ENCODE data around the gene SPECC1. TPM values are rescaled to one million over a fixed set of nuclear protein-coding genes. Genes with fewer than 3 reads are reported as not detected.

SPECC1 gene
- total RNA-seq, 1 donor from 2014 or later = 35.6 TPM

- Mint-ChIP-seq H3K4me3 (no peak overlapping the region), H3K27me3 (ENCODE audit: low read depth) (no peaks in the 10 kb centered on the region), H3K9me3 (peaks cover 23% of the 10 kb centered on the region), H3K36me3 (peaks cover 27% of the 10 kb centered on the region), H3K4me1 (peaks cover 5% of the 10 kb centered on the region), H3K27ac (no peak overlapping the region)
- DNase-seq (ENCODE audit: low spot score in 2 of 2, unreplicated experiment in 2 of 2) = no peak
- TF ChIP-seq, protein P1, sequence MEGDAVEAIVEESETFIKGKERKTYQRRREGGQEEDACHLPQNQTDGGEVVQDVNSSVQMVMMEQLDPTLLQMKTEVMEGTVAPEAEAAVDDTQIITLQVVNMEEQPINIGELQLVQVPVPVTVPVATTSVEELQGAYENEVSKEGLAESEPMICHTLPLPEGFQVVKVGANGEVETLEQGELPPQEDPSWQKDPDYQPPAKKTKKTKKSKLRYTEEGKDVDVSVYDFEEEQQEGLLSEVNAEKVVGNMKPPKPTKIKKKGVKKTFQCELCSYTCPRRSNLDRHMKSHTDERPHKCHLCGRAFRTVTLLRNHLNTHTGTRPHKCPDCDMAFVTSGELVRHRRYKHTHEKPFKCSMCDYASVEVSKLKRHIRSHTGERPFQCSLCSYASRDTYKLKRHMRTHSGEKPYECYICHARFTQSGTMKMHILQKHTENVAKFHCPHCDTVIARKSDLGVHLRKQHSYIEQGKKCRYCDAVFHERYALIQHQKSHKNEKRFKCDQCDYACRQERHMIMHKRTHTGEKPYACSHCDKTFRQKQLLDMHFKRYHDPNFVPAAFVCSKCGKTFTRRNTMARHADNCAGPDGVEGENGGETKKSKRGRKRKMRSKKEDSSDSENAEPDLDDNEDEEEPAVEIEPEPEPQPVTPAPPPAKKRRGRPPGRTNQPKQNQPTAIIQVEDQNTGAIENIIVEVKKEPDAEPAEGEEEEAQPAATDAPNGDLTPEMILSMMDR (IDR thresholded peaks at IDR 0.05; ENCODE audit: unreplicated experiment) = no peak
Observed at GRCh38 chr17:20200865-20201458, 191.8 kb downstream of the SPECC1 start.

DNA sequence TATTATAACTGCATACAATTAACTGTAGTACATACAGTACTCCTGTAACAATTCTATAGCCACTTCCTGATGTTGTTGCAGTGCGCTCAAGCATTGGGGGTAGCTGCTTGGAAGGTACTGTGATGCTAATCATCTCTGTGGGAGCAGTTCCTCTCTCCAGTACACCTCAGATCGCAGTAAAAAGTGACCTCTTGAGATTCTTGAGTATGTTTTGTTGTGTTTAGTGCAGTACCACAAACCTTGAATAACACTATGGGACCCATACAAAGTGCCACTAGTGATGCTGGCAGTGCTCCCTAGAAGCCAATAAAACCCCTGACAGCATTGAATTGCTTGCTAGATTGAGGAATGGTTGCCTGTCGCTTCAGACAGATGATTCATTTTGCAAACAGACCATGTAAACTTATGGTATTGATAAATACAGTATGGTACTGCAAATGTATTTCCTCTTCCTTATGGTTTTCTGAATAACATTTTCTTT is 193.0 kb downstream of the SPECC1 start:
- Mint-ChIP-seq H3K27me3 (ENCODE audit: low read depth) (no peaks in the 10 kb centered on the region), H3K27ac (no peak overlapping the region), H3K4me1 (peaks cover 13% of the 10 kb centered on the region), H3K9me3 (peaks cover 14% of the 10 kb centered on the region), H3K4me3 (no peak overlapping the region), H3K36me3 (peaks cover 22% of the 10 kb centered on the region)
- no peak for DNase-seq (ENCODE audit: low spot score in 2 of 2, unreplicated experiment in 2 of 2)
- TF ChIP-seq, protein P1 (IDR thresholded peaks at IDR 0.05; ENCODE audit: unreplicated experiment) = no peak

DNA sequence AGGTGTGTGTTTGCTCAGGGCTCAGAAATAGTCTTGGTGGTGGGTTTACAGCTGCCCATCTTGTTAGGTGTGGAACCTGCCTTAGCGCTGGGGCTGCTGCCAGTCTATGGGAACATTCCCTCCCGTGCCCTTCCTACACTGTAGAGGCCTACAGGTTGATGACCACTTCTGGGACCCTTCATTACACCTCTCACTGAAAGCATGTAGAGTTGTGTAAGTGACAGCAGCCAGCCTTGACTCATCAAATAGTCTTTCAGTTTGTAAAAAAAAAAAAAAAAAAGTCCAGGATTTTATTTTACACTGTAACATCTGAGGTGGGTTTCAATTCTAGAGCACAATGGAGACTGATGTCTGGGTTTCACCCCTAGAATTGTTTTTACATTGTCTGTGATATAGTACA is 193.9 kb downstream of the SPECC1 start:
- DNase-seq (ENCODE audit: low spot score in 2 of 2, unreplicated experiment in 2 of 2) = no peak
- Mint-ChIP-seq H3K4me3 (no peak overlapping the region), H3K27ac (no peak overlapping the region), H3K27me3 (ENCODE audit: low read depth) (no peaks in the 10 kb centered on the region), H3K4me1 (peaks cover 16% of the 10 kb centered on the region), H3K9me3 (peaks cover 9% of the 10 kb centered on the region), H3K36me3 (peaks cover 18% of the 10 kb centered on the region)
- TF ChIP-seq, protein P1 (IDR thresholded peaks at IDR 0.05; ENCODE audit: unreplicated experiment) = no peak

DNA sequence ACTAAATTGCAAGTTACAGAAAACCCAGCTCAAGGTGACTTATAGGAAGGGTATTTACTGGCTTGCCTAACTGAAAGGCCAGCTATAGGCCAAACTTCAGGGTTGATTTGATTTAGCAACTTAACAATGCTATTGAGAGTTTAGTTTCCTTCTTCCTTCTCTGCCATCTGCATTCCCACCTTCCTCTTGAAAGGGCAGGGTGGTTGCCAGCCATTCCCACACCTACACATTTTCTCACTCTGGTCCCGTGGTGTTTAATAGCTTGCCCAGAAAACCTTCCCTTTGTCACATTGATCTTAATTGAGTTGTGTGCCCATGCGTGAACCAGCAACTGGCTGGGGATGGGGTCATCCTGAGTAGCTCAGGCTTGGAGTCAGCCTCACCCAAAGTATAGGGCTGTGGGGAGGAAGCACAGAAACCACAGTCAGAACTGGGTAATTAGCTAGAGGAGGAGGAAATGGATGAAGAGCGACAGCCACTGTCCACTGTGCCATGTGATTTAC is 194.7 kb downstream of the SPECC1 start:
- TF ChIP-seq, protein P1 (IDR thresholded peaks at IDR 0.05; ENCODE audit: unreplicated experiment) = no peak
- no peak overlapping the region for H3K4me3 Mint-ChIP-seq
- peaks cover under 1% of the 10 kb centered on the region for H3K9me3 Mint-ChIP-seq
- no peak overlapping the region for H3K27ac Mint-ChIP-seq
- peaks cover 14% of the 10 kb centered on the region for H3K36me3 Mint-ChIP-seq
- DNase-seq (ENCODE audit: low spot score in 2 of 2, unreplicated experiment in 2 of 2) = no peak
- H3K4me1 Mint-ChIP-seq = peaks cover 21% of the 10 kb centered on the region
- H3K27me3 Mint-ChIP-seq (ENCODE audit: low read depth) = no peaks in the 10 kb centered on the region

DNA sequence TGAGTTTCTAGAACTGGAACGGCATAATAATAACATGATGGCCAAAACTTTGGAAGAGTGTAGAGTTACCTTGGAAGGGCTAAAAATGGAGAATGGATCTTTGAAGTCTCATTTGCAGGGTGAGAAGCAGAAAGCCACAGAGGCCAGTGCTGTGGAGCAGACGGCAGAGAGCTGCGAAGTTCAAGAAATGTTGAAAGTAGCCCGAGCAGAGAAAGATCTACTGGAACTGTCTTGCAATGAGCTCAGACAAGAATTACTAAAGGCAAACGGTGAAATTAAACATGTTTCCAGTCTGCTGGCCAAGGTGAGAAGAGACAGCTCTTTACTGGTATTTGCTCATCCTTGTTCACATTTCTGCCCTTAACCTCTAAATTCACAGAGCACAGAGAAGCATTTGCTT is 196.4 kb downstream of the SPECC1 start:
- Mint-ChIP-seq H3K4me3 (no peak overlapping the region), H3K4me1 (peaks cover 17% of the 10 kb centered on the region), H3K36me3 (peaks cover 10% of the 10 kb centered on the region), H3K9me3 (no peaks in the 10 kb centered on the region), H3K27me3 (ENCODE audit: low read depth) (no peaks in the 10 kb centered on the region), H3K27ac (no peak overlapping the region)
- TF ChIP-seq, protein P1 (IDR thresholded peaks at IDR 0.05; ENCODE audit: unreplicated experiment) = no peak
- DNase-seq (ENCODE audit: low spot score in 2 of 2, unreplicated experiment in 2 of 2) = no peak

Measured in mesothelial cell of epicardium (in vitro differentiated cells).